HEK293T (cell line): Measurements from ENCODE around the gene FRK.

ENCODE experiments used
- FOXK2 ChIP-seq: fragments of 450-650 bp; IDR thresholded peaks from 2 replicates; pipeline ENCODE4 v1.6.1; 2016; ENCODE audit warnings: mild to moderate bottlenecking
- FOXM1 ChIP-seq: fragments of 450-650 bp; IDR thresholded peaks from 2 replicates; pipeline ENCODE4 v1.6.1; 2017; ENCODE audit warnings: mild to moderate bottlenecking, borderline replicate concordance
- L3MBTL2 ChIP-seq: fragments of 450-650 bp; conservative IDR thresholded peaks from 2 replicates; pipeline ENCODE4 v1.6.1; 2016; ENCODE audit warnings: mild to moderate bottlenecking
- NFRKB ChIP-seq: fragments of 450-650 bp; IDR thresholded peaks from 2 replicates; pipeline ENCODE4 v1.6.1; 2016; ENCODE audit warnings: mild to moderate bottlenecking, moderate library complexity
- SUZ12 ChIP-seq: fragments of 450-650 bp; IDR thresholded peaks from 2 replicates; pipeline ENCODE4 v1.6.1; 2016; ENCODE audit warnings: mild to moderate bottlenecking

DNA sequence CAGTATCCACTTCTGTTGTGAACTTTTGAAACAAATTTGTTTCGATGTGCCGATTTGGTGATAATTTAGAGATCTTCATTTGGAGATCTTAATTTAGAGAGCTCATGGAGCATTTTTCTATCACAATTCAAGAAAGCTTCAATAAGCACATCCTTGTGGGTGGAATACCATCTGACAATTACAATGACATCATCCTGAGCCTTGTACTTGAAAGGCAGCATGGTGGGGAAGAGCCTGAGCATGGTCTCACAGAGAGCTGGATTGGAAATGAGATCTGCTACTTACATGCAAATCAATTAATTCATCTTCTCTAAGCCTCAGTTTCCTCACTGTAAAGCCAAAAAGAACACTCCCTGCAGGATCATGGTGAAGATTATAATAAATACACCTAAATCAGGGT, 75.9 kb downstream of the FRK start:
- TF ChIP-seq FOXM1: no peak
- no peak for TF ChIP-seq FOXK2
- TF ChIP-seq SUZ12: no peak
- no peak for TF ChIP-seq NFRKB
- TF ChIP-seq L3MBTL2: no peak
